ENCODE data around the gene ADAMTS7. TPM values are rescaled to one million over a fixed set of nuclear protein-coding genes. Genes with fewer than 3 reads are reported as not detected.
"Not testable (repeated sequence)": the region's sequence is repeated elsewhere in the genome, so short reads cannot be mapped to it uniquely, and the experiment has no call there.

ADAMTS7 gene
- total RNA-seq, 1 donor from 2014 or later: 2.6 TPM

DNA sequence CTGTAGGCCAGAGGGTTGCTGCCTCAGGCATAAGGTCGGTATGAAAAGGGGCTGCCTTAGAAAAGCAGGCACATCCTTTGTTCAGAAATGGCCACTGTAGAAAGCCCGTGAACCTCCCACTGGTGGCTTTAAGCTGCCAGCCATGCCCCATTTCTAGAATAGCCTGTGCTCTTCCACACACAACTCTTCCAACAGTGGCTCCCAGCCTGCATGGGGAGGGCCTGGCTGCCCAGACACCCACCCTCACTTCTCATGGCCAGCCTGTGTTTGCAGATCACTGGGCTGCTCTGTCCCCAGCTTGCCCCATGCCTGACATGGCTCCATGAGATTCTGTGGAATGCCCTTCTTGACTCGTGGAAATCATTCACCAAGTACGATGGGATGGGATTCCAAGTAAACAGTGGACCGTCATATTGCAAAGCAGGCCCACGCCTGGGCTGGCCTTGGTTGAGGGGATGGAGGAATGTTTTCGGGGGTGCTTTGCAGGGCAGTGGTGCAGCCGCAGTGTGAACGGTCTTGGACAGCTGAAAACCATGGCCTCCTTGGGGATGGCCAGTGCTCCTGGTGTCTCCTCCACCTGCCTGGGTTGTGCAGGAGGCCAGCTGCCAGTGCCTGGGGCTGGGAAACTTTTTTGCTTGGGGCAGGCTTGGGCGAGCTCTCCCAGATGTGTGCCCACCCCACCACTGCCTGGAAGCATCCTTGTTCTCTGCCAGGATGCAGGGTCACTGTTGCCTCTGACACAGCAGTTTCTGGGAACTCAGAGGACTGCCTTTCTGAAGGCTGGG is 57.3 kb downstream of the ADAMTS7 start:
- DNase-seq (ENCODE audit: low read depth in 2 of 2): not testable (repeated sequence)

DNA sequence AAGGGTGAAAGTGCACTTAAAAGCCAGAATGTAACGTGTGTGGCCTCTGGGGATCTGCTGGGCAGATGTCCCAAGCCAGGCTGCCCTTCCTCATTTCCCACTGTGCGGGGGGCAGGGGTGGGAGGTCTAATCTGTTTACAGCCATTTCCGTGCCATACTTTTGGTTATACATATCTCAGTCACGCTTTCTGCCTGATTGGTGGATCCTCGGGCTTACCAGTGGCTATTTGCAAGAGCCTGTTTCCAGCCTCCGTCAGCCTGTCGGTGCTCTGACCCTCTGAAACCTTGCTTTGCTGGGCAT is 58.0 kb downstream of the ADAMTS7 start:
- peak in 1 of 2 donors; percentile 42 for DNase-seq (ENCODE audit: low read depth in 2 of 2)

DNA sequence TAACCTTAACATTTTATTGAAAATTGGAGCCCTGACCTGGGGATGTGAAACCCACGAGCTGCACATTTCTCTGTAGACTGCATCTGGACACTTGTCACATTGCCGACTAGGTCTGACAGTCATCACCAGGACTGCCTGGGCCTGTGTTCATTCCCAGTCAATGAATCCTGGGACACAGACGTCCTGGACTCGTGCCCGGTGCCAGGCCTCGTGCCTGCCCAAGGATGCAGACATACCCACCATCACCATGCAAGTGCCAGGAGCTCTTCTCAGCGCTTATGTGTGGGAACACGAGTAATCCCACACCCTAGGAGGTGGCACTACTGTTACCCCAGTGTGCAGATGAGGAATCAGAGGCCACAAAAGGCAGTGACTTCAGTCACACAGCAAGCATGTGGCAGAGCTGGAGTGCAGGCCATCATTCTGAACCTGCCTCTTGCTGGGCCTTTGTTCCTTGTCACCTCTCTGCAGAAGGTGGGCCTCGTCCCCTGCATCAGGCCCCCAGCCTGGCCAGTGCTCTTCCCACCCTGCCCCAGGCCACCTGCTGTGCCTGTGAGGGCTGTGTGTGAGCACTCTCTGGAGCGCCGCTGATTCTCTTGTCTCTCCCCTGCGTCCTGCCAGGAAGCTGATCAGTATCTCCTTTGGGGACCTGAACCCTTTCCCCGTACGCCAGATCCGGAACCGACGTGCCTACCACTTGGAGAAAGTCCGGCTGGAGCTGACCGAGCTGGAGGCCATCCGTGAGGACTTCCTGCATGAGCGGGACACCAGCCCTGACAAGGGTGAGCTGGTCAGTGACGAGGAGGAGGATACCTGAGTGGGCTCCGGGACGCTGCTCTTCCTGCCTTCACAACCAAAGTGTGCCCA is 58.5 kb downstream of the ADAMTS7 start:
- no peak for DNase-seq (ENCODE audit: low read depth in 2 of 2)

DNA sequence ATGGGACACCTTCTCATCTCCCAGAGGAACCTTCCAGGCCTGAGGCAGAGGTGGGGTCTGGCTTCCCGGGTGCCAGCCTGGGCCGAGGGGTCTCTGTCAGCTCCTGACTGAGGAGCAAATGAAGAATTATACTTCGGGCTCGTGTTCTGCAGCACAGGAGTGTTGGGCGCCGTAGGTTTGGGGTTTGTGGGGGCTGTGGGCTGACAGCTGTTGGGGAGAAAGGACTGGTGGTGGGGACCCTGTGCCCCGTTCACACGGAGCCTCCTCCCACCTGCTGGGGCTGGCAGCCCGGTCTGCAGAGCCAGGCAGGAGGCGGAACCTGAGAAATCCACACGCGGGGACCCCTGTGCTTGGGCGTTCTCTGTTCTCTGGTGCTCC is 59.7 kb downstream of the ADAMTS7 start:
- no peak for DNase-seq (ENCODE audit: low read depth in 2 of 2)

DNA sequence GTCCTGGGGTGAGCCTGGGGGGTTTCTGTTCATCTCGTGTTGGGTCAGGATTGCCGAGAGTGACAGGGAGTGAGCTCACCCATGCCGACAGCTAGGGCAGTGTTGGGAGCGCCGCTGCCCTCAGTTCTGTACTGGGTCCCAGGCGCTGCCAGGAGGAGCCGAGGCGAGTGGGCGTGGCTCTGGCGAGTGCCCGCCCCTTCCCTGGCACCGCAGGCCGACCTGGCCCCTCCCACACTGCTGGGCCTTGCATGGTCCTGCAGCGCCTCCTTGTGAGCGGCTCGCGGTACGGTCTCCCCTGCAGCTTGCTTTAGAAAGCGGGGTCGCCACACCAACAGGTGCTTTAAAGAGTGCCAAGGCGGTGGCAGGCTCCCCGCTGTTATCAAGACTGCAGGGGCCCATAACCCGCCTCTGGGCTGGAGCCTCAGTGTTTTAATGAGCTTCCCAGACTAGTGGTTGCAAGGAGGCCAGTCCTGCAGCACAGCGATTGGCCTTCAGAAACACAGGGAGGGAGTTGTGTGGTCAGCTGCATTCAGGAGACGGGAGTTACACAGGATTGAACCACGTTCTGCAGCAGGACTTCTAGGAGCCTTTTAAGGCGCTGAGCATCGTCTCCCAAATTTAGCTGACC is 60.2 kb downstream of the ADAMTS7 start:
- peak; percentile 93 to 95 for DNase-seq (ENCODE audit: low read depth in 2 of 2)

DNA sequence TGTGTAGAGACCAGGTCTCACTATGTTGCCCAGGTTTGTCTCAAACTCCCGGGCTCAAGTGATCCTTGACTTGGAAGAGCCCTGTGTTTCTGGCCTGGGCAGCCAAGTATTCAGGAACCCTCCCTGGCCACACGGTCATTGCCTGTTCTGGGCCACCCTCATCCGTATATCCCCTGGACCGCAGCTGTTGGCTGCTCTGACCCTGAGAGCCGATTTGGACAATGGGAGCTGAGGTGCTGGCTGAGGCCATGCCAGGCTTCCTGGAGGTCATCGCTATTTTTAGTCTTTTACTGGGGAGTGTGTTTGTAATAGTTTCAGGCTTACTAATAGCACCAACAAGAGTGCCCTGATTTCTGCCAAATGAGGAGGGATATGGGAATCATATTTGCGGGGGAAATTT is 60.7 kb downstream of the ADAMTS7 start:
- DNase-seq (ENCODE audit: low read depth in 2 of 2): no peak

DNA sequence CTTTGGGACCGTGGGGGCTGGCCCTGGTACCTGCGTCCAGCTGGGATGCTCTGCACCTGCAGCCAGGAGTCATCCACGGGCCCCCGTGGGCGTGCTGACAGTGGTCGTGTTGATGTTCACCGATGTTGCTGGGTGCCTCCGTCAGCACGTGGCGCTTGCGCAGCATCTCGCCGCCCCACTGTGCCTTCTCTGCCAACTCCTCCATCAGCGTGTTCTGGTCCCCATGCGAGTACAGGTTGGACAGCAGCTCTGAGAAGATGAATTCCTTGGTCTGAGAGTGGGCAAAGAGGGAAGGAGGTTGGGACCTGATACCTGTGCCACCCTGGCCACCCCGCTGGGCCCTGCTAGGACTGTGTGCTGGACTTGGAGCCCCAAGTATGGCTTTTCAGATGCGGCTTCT is 61.4 kb downstream of the ADAMTS7 start:
- DNase-seq (ENCODE audit: low read depth in 2 of 2): no peak

DNA sequence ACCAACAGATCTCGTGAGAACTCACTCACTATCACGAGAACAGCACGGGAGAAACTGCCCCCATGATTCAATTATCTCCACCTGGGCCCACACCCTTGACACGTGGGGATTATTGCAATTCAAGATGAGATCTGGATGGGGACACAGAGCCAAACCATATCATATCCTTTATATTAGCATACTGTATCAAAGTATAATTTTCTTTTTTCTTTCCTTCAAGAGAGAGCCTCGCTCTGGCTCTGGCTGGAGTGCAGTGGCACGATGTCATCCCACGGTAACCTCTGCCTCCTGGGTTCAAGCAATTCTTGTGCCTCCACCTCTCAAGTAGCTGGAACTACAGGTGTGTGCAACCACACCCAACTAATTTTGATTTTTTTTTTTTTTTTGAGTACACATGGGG is 63.4 kb downstream of the ADAMTS7 start:
- not testable (repeated sequence) for DNase-seq (ENCODE audit: low read depth in 2 of 2)

DNA sequence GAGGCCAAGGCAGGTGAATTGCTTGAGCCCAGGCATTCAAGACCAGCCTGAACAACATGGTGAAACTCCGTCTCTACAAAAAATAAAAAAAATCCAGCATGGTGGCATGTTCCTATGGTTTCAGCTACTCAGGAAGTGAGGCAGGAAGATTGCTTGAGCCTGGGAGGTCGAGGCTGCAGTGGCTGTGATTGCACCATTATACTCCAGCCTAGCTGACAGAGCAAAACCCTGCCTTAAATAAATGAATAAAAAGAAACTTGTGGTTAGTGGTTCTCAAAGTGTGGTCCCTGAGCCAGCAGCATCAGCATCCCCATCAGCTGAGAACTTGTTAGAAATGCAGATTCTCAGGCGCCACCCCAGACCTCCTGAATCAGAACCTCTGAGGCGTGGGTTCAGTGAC is 69.6 kb downstream of the ADAMTS7 start:
- DNase-seq (ENCODE audit: low read depth in 2 of 2): not testable (repeated sequence)

DNA sequence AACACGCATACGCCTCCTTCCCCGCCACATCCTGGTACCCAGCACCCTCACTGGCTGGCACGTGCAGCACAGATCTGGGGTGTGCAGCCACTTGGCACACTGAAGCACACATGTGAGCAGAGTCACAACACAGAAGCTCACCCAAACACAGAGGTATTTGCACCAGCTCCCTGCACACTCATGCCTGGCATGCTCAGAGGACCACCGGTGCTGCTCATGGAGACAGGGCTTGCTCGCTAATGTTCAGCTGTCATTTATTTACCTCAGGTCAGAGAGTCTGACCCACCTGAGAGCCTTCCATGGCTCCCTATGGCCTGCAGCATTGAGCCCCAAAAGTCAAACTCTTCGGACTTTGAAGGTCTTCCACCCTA is 70.4 kb downstream of the ADAMTS7 start:
- no peak for DNase-seq (ENCODE audit: low read depth in 2 of 2)

DNA sequence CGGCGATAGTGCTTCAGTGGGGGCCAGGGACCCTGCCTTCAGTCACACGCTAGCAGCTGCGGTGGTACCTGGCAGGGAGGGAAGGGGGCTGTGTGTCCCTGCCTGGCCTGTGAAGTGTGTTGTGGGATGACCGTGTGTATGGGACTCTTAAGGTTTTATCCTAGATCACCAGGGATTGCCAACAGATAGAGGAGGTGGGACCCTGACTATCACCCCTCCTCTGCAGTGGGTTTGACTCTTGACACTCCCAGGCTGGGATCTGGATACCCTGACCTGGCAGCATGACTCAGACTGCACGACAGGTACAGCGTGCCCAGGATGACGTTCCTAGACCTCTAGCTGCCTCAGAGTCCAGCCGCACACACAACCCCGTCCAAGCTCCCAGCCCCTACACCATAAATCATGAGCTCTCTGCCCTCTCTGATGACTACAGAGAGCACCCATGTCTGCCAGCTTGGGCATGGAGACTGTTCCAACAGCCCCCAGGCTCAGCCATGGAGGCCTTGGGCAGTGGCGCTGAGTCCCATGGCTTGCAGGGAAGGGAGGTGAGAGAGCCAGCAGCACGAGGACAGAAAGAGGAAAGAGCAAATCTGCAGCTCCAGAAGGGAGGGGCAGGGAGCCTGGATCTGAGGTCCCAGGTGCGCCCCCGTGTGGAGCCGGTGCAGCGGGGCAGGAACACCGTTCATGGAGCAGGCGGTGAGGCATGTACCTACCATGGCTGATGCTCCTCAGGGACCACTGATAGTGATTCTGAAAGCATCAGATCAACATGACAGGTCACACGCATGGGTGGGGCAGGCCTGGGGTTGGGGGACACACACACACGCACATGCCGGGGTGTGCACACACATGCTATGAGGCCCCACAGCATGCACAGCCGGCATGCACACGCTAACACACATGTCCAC is 71.0 kb downstream of the ADAMTS7 start:
- peak; percentile 48 to 61 for DNase-seq (ENCODE audit: low read depth in 2 of 2)

DNA sequence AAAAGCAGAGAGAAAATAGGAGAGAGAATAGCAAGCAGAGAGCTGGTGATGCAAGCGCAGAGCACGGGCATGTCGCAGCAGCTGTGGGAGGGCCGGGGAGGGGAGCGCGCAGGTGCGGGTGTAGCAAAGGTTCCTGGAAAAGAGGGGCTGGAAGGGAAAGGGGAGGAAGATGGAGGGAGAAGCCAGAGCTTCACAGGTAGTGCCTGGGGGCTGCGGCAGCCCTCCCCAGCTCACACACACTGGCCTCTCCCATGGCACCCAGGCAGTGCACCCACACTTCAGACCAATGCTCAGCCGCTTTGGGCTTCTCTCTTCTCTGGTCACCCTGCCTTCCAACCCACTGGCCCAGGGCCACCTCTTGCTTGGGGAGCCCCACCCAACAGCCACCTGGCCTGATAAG is 72.1 kb downstream of the ADAMTS7 start:
- DNase-seq (ENCODE audit: low read depth in 2 of 2): no peak

DNA sequence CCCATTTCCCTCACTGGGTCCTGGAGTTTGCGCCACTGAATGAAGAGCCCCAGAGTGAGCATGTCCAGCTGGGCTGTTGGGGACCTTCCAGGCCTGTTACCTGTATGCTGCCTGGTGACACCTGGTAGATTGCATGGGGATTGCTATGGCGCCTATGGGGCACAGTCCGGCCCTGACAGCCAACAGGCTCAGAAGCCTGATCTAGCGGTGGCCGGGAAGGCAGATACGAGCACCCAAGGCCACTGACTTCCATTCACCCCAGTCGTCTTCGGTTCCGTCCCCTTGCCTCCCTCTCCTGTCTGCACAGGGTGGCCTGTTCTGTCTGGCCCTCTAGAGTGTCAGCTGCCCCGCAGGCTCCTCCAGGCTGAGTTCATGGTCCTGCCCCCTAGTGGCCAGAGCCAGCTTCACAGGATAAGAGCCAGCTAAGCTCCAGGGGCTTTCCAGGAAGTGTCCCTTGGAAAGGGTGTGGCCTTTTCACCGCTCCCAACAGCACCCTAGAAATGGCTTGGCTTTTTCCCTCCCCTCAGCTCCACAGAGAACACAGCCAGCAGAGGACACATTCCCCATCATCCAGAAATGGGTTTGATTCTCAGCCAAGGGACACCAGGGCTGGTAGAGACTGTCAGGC is 73.2 kb downstream of the ADAMTS7 start:
- DNase-seq (ENCODE audit: low read depth in 2 of 2): peak; percentile 39 to 56

DNA sequence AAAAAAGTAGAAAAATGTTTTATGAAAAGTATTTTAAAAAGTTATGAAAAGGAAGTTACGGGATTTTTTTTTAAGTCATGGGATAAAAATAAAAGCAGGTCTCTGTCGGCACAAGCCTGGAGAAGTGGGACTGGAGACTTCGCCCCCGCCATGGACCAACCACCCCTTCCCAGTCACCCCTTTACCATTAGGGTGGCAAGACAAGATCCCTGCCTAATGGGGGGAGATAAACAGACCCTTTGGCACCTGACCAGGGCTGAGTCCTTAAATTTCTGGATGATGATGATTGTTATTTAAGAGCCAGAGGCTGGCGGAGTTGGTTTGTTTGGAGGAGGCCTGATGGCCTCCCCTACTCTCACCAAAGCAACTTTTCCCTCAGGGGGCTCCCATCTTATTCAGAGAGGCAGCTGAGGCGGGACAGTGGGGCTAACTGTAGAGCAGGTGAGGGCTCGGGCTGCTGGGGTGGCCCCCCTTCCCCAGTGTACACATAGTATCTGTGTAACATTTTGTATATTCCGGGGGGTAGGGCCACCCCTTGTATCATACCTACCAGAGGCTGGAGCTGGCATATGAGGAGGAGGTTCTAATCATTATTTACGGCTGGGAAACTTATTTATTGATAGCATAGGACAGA is 74.0 kb downstream of the ADAMTS7 start:
- DNase-seq (ENCODE audit: low read depth in 2 of 2): no peak

DNA sequence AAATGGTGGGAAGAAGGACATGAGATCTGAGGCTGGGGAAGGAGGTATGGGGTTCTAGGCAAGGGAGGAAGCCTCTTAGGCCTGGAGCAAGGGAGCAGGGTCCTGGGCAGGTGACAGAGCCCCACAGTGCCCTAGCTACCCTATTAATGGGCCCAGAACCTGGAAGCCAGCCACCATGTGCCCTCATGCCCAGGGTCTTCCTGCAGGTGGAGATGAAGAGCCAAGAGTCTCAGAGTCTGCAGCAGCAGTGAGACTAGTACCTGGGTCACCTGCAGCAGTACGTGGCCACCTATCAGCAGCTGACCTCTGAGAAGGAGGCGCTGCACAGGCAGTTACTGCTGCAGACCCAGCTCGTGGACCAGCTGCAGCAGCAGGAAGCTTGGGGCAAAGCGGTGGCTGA is 75.0 kb downstream of the ADAMTS7 start:
- DNase-seq (ENCODE audit: low read depth in 2 of 2): not testable (repeated sequence)

DNA sequence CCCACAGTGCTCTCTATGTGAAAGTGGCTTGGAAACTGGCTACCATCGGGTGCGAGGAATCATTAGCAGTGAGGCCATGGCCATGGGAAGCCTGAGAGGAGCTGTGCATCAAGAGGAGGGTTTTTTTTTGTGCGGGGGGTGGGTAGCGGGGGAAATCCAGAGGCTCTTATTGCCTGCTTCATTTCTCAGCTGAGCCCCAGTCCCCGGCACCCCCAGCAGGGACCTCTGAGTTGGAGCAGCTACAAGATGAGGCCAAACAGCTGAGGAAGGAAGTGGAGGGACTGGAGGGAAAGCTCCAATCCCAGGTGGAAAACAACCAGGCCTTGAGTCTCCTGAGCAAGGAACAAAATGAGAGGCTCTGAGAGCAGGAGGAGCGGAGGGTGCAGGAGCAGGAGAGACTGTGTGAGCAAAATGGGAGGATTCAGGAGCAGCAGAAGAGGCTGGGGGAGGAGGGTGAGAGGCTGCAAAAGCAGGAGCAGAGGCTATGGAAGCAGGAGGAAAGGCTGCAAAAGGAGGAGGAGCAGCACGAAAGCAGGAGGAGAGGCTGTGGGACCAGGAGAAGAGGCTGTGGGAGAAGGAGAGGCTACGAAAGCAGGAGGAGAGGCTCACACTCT is 76.7 kb downstream of the ADAMTS7 start:
- no peak for DNase-seq (ENCODE audit: low read depth in 2 of 2)

DNA sequence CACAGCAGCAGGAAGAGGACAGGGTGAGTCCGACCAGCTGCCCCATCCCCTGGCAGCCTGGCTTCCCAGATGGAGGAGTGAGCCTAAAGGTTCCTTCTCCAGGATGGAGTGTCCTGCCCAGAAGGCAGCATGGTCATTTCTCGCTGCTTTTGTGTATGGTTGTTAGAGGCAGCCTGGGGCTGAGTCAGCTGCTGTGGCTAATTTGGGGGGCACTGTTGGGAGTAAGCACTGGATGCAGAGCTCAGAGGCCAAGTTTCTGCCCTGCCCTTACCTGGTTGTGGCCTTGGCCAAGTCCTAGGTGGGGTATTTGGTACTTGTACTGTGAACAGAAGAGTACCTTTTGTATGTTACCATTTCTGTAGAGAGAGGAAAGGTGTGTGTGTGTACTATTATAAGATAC is 78.6 kb downstream of the ADAMTS7 start:
- DNase-seq (ENCODE audit: low read depth in 2 of 2): no peak

DNA sequence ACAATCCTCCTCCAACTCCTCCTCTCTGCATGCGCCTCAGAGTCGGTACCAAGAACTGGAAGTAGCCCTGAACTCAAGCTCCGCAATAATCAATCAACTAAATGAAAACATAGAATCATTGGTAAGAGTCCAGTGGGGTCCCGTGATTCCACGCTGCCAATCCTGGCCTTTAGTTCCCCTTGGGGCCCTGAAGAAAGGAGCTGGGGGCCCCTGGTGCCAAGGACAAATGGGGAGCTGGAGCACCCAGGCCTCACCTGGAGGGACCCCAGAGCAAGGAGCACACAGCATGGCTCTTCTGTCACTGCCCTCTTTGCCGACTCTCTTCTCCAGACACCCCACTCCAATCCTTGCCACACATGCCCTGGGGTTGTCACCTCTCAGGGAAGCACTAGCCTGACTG is 80.3 kb downstream of the ADAMTS7 start:
- no peak for DNase-seq (ENCODE audit: low read depth in 2 of 2)

DNA sequence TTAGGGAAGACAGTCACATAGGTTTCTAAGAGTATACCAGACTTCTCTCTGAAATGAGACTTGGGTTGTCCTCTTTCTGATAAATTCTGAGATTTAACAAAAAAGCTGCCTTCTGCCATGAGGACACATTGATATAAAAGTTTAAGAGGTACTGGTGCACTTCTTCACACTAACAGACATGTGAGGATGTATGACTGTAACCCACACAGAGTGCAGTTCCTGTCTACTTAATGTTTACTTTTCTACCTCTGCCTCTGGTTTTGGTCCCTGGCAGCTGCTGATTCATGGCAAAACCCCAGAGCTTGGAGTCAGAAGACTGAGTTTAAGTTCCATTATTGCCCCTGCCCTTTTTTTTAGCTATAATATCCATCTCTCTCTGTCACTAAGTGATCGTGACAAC is 82.8 kb downstream of the ADAMTS7 start:
- peak in 1 of 2 donors; percentile 31 for DNase-seq (ENCODE audit: low read depth in 2 of 2)

DNA sequence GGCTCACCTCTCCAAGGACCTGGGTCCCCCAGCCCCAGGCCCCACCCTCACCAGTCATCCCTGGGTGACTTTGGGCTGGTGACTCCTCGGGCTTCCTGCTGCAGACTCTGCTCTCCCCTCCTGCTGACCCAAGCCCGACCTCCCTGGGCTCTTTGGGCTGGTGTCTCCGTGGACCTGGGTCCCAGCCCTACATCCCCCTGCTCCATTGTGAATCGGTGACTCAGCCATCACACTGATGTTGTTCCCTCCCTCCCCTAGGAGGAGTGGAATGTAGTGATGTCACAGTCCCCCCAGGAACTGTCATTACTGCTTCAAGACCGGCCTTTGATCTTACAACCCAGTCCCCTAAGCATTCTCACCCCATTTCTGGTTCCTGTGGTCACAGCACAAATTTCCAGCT is 83.7 kb downstream of the ADAMTS7 start:
- peak in 1 of 2 donors; percentile 25 for DNase-seq (ENCODE audit: low read depth in 2 of 2)

Data from lung microvascular endothelial cell (primary cell).